ENCODE data around the gene REV3L.

REV3L gene

DNA sequence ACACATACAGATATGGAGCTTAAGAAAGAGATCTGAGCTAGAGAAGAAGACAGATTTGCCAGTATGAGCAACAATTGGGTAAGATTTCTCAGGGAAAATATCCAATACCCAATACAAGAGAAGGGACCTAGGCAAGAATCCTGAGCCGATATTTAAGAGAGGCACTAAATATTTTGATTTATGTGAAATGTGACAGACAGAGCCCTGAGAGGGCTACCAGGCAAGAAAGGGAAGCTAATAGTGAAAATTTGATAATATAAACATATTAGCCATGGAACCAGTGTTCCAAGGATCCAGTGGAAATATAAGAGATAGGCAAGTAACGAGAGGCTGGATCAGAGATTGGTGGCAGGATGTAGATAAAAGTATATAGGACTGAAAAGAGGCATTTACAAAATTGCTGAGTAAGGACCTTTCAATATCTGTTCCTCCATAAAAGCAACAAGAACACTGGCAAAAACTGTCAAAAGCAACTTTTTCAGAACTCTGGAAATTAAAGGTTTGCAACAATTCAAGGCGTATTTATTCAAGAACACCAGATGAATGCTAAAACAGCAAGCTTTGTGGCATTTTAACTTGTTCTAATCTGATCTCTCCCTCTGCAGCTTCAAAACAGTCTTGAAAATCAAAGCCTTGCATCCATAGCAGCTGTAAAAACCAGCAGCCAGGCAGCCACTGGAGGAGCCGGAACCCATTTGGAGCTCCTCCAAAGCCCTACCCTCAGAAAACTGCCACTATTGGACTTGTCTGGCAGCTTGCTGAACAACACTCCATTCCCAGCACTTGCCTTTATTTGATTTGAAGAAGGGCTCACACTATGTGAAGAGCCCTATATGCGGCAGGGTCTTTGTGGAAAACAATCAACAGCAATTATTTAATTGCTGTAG, 58.8 kb downstream of the REV3L start:
- DNase-seq: peak; percentile 10

DNA sequence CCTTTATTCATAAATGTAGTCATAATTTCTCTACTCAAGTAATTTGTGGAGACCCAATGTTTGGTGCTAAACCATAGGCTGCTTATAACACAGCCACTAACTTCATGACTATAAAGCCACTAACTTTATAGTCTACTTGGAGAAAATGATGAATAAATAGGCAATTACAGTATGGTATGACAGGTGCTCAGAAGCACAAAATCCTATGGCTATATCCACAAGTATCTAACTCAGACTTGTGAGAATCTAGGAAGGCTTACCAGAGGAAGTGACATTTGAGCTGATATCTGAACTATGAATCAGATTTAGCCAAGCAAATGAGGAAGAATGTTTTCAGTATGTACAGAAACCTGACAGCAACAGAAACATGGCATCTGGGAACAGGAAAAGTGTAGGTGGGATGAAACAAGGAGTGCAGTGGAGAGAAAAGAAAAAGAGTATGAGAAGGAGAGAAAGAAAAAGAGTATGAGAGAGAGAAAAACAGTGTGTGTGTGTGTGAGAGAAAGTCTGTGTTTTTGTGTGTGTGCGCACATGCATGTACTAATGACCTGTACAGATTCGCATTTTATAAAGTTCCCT, 59.9 kb downstream of the REV3L start:
- no peak for DNase-seq

DNA sequence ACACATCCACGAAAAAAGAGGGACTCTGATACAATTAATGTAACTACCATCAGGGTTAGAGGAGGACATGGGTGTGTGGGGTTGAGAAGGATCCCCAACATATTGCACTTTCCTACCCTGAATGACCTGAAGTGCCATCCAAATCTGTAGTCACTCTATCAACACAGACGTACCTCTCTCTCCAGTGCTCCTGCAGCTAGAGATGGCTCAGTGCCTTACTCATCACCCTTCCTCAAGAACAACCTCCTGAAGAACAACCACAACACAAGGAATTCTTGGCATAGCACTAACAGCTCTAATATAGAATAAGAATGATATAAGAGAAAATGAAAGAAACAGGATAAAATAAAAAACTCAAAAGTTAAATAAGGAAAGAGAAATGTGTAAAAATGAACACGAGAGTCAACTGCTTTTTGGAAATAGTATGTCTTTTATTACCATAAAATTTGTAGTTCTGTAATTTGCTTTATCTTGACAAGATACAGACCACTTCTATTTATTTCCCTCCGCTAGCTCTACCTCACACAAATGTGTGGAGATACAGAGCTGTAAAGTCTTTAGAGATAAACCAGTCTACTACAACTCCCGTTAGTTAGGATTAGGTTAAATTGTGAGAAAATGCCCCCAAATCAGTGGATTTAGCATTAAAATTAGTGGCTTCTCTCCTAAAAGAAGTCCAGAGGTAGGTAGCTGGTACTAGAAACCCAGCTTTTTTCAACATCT, 63.9 kb downstream of the REV3L start:
- DNase-seq: no peak

DNA sequence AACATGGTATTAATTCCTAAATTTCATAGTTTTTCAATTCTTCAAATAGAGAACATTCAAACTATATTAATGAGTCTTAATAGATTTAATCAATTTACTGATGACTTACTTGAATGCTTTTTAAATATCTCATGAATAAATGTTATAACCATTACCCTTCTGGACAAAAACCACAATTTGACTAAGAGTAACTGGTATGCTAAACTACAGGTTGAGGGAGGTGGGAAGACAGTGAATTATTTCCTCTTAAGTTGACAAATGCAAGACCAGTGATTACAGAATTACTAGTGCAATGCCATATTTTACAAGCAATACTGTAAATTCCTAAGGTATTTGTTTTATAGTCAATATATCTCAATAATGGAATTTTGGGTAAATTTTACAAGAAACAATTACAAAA, 65.1 kb downstream of the REV3L start:
- DNase-seq: no peak

DNA sequence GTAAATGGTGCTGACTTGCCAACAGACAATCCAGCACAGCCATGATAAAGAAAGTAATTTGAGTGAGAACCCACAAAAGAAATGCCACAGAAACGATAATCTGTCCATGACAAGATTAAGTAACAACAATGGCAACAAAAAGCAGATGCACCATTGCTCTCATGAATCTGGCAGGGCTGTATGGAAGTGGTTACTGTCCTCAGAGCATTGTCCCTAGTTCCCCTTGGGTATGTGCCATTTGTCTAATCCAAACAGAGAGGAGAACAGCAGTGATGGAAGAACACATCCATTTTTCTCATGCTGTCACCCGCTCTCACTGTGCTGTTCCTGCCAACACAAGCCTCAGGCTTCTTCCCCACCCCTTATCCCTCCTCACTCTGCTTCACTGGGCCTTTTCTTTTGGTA, 65.8 kb downstream of the REV3L start:
- peak; percentile 61 for DNase-seq

DNA sequence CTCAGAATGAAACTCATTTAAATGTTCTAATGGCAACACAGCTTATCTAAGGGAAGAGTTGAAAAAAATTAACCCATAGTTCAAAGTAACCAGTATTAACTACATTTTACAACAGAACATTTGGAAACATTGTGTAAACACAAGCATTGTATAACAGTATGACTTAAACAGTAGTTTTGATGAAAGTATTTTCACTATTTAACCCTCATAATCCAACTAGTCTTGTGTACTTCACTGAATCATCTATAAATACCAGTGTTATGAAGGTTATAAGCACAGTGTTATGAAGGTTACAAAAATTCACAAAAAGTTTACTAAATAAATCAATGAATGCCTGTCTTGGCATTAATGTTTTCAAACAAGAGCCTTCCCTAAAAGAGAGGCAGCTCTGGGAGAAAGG, 66.5 kb downstream of the REV3L start:
- DNase-seq: no peak

DNA sequence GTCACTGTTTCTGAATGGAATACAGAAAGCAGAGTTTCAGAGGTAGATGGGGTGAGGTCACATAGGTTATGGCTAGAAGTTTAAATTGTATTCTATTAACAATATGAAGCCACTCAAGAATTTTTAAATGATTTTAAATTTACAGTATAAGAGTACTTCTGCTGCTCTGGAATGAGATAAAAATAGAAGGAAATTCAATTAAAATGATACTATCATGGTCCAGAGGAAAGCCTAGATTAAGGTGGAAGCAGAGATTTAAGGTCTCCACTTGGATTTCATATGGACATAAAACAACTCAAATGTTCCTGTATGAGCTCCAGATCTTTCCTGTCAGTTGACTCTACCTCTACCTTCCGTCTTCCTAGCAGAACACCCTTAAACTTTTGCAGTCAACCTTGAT, 68.6 kb downstream of the REV3L start:
- no peak for DNase-seq

DNA sequence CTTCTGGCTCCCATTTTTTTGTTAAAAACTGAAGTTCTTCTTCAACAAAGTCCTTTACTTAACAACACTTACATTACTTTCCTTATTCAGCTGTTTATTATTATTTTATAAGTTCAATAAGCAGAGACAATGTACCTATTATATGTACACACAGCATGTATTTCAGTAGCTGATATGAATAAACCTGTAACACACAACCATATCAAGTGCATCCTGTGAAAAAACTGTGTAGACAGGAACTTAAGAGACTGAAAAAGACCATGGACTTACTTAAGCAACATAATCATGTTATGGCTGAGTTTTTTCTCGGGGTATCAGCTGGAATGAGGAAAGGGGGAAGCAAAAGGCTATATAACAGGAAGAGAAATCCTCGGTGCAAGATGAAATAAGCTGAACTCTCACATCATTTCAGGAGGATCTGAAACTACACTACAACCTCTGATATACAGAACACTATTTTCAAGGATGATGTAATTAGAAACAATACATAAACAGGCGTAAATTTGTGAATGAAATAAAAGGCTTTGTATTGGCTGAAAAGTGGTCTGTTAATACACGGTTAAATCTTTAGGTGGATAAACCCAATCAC, 70.9 kb downstream of the REV3L start:
- no peak for DNase-seq

DNA sequence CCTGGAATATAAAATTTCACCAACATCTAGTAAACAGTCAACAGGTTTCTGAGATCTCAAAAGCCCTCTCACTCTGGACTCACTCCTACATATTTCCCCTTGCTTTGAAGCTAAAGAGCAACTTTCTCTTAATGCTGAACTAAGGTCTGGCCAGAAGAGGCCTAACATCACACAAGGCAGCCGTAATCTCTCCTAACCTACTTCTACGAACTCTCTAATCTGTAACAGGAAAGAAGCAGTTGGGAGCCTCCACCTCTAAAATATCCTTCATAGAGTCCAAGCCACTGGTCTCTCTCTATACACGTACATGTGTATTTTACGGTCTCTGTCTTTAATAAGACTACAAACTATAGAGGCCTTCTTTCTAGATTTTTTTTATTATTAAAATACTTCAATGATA, 72.0 kb downstream of the REV3L start:
- no peak for DNase-seq

DNA sequence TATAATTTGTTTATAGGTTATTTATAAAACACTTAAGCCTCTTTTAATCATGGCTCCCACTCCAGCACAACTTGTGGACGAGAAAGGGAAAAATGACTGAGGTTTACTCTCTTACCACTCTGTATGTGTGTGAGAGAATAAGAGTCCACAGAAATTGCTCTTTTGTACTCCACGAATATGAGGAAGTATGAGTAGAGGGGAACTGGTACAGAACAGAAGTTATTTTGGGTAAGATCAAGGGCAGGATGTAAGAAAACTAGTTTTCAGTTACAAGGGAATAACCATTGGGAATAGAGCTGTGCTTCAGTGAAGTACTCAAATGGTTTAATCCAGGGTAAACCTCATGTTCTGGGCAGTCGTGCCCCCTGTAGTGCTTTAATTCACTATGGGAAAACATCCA, 72.6 kb downstream of the REV3L start:
- no peak for DNase-seq

DNA sequence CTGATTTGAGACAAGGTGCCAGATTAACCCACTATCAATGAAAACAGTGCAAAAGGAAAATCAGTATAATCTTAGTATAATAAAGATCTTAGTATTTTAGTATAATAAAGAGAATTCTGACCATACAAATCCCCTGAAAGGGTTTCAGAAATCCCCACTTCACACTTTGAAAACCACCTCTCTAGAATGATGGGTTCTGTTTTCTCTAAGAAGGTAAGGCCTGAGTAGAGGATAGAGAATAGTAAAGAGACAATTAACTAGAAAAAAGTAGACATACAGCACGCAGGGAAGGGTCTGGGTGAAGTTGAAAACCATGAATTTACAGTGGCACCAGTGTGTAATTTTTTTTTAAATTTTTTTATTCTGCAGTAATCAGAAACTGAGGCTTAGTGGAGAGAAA, 73.6 kb downstream of the REV3L start:
- no peak for DNase-seq

DNA sequence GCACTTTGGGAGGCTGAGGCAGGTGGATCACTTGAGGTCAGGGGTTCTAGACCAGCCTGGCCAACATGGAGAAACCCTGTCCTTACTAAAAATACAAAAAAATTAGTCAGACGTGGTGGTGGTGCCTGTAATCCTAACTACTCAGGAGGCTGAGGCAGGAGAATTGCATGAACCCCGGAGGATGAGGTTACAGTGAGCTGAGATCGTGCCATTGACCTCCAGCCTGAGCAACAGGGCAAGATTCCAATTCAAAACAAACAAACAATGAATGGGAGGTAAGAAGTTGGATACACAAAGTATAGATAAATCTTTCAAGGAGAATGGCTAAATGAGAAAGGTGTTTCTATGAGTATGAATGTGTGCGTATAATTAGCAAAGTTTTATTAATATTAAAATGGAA, 75.3 kb downstream of the REV3L start:
- no peak for DNase-seq

DNA sequence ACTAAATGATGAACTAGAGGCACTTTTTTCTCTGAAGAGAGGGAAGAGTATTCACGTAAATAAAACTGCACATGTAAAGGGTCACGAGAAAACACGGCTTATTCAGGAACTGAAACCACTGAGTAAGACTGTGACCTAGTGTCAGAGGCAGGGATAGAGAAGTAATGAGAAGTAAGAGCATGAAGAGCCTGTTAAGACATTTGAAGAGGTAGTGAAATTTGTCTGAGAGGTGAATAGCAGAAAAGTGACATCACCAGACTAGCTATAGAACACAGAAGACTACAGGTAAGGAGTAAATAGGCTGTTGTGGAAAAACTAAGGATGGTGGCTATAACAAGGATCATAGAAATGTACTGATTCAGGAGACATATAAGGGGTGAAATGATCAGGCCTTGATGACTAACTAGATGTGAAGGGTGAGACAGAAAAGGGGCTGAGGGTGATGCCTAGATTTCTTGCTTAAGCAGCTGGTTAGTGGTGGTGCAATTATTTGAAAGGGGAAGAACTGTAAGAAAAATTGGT, 76.8 kb downstream of the REV3L start:
- DNase-seq: no peak

DNA sequence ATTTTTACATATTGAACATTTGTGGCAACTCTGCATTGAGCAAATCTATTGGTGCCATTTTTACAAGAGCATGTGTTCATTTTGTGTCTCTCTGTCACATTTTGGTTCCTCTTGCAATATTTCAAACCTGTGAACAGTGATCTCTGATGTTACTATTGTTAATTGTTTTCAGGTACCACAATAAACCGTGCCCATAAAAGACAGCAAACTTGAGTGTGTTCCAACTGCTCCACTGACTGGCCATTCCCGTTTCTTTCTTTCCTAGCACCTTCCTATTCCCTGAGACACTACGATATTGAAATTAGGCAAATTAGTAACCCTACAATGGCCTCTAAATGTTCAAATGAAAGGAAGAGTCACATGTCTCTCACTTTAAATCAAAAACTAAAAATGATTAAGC, 79.6 kb downstream of the REV3L start:
- no peak for DNase-seq

DNA sequence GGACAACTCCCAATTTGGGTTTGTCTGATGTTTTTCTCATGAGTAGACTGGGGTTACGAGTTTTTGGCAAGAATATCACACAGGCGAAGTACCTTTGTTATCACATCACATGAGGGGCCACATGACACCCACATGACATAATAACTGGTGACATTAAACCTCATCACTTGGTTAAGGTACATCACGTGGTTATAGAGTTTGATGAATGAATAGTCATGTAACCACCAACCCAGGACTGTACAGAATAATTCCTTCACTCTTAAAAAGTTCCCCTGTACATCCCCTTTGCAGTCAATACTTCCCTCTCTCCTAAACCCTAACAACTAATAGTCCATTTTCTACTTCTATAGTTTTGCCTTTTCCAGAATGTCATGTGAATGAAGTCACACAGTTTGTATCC, 83.4 kb downstream of the REV3L start:
- no peak for DNase-seq

DNA sequence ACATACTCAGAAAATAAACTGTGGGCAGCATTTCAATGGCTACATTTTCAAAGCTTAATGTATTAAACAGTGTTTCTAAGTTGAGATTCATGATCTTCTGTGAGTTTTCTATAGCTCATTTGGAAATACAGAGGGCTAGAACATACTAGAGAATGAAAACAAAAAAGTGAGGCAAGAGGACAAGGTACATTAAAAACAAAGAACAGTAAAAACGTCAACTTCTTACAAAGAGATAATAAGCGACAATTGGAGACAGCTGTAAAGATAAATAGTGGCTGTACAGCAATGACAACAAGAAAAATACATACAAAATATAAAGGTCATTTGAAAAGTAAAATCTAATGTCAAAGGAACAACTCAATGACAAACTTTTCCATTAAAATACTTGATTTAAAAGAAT, 94.3 kb downstream of the REV3L start:
- no peak for DNase-seq

DNA sequence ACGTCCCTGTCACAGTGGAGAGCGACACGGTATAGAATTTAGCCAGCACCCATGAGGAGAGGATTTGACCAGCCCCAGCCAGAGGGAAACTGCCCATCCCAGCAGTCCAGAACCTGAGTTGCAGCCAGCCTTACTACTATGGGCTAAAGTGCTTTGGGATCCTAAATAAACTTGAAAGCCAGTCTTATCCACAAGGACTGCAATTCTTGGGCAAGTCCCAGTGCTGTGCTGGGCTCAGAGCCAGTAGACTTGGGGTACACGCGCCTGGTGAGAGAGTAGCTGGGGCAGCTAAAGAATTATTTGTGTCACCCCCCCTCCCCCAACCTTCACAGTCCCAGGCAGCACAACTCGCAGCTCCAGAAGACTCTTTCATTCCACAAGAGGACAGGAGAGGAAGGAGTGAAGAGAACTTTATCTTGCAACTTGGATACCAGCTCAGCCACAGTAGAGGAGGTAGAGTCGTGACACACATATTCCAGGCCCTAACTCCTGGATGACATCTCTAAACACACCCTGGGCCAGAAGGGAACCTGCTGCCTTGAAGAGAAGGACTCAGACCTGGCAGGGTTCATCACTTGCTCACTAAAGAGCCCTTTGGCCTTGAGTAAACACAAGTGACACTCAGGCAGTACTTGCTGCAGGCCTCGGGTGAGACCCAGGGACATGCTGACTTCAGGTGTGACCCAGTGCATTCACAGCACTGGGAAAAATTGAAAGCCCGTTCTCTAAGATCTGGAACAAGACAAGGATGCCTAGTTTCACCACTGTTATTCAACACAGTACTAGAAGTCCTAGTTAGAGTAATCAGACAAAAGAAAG, 100.3 kb downstream of the REV3L start:
- no peak for DNase-seq

DNA sequence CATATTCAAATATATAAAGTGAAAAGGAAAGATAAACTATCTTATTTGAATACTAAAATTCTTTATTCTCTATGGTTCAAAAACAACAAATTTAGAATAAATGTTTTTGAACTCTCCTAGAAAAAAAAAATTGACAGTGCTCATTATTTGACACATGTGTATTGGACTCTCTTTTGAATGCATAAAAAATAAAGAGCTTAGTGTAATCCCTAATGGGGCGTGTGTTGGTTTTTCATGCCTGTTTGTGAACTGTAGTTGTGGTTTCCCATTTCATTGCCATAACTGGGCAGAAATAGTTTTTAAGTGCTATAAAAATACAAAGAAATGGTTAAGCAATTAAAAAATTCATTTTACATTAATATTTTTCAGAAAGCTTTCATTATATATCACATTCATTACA, 101.3 kb downstream of the REV3L start:
- no peak for DNase-seq

DNA sequence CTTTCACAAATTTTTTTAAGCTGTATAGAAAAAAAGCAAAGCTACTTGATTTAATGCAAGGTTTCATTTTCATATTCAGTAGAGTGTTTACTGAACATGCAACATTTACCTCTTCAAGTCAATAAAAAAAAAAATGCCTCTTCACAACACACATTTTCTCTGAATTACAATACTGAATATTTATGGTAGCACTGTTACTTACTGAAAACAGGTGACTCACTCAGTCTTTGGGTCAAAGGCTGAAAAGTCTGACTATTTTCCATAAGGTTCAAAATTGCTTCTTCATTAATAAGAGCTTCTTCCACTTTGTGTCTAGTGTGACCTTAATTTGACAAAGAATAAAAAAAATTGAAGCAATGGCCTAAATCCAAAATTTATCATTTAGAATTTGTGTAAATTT, 101.9 kb downstream of the REV3L start:
- no peak for DNase-seq

DNA sequence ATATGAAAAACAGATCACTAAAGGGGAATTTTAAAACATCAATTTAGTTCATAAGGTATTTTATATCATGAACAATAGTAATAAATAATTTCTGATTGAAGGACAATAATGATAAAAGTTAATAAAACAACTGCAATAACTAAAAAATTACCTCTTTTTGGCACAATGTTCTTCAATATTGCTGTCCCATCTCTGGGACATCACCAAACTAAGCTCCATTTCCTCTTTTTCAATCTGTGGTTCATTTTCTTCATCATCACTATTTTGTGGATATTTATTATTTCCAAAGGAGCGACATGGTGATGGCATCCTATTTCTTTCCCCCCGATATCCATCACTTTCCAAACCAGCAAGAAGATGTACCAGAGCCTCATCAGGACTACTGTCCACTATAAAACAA, 103.2 kb downstream of the REV3L start:
- no peak for DNase-seq

DNA sequence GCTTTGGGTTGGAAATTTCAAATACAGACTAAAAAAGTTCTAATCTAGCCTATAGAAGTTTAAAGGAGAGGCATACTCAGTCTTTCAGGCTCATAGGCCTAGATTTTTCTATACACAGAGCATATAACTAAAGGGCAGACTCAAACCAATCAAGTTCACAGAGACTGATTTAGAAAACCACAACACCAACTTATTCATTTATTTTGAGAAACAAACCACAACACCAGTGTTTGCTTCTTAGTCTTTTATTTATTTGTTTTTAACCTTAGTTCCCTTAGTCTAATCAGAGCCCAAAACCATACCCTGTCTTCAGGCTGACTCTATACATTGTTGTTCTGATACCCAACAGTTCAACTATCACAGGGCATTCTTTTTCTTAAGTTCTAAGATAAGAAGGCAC, 103.7 kb downstream of the REV3L start:
- DNase-seq: no peak

DNA sequence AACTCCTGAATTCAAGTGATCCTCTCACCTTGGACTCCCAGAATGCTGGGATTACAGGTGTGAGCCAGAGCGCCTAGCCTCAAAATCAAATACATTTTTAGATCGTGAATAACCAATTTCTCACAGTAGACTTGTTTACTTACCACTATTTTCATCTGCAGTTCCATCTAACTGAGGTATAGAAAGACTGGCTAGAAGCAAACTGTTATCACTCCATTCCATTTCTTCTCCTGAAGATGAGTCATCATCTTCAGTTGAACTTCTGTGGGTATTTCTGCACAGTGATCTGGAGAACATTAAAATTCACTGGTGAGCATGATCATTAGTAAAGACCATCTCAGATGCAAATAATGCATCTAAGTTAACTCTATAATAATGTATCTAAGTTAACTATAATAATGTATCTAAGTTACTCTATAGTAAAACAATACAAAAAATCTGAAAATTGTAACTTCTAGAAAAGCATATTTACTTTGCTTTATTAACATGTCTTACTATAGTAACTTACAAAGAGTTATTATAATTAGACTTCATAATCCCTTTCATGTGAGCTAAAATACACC, 105.4 kb downstream of the REV3L start:
- no peak for DNase-seq

Measured in NCI-H2171 treated with DMSO at 0.1 percent for 48 hours (cell line).